NT2/D1 (cell line): ENCODE results near the gene NDOR1.

Source experiments
- SUZ12 ChIP-seq: IDR thresholded peaks from 2 replicates; pipeline ENCODE4 v1.6.1; 2011; ENCODE audit not compliant: insufficient read length, insufficient read depth; ENCODE audit errors: extremely low read depth
- YY1 ChIP-seq: IDR thresholded peaks from 2 replicates; pipeline ENCODE4 v1.6.1; 2011; ENCODE audit not compliant: insufficient read length, insufficient read depth
- ZNF274 ChIP-seq: IDR thresholded peaks from 2 replicates; pipeline ENCODE4 v1.6.1; 2011; ENCODE audit warnings: mild to moderate bottlenecking, low read depth, low read length

DNA sequence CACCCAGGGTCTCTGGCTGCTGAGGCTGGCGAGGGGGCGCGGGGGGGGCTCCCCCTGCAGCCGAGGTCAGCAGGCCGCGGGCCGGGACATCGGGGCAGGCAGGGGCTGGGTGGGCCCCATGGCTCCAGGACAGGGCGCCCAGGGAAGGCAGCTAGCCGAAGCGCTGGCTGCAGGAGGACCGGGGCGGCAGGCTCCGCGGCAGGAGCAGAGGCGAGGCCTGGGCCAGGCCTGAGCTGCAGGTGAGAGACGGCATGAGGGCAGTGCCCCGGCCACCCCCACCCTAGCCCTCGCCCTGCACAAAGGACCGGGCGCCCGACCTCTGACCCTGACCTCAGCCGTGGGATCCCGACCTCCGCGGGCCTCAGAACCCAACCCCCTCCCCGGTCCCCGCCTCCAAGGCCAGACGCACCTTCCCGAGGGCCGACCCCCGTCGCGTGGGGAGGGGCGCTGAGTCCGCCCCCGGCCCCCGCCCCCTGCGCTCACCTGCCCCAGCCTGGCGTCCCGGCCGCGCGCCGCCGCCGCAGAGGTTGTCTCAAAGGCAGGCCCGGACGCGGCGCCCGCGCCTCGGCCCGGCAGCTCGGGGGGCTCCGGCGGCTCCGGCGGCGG lies 16.1 kb downstream of the NDOR1 start:
- TF ChIP-seq ZNF274 (no peak), YY1 (no peak), SUZ12 (no peak)
